Measurements from ENCODE around the gene METTL9.
"Not testable (repeated sequence)": the region's sequence is repeated elsewhere in the genome, so short reads cannot be mapped to it uniquely, and the experiment has no call there.

METTL9 gene

GRCh38 chr16:21568502-21569189 is 30.7 kb upstream of the METTL9 start:
- no peaks in the 10 kb centered on the region for H3K4me1 Mint-ChIP-seq
- no peak for DNase-seq
- H3K36me3 Mint-ChIP-seq (ENCODE audit: low read depth) = no peaks in the 10 kb centered on the region
- no peaks in the 10 kb centered on the region for H3K9me3 Mint-ChIP-seq
- no peak overlapping the region for H3K27ac Mint-ChIP-seq
- no peak overlapping the region for H3K4me3 Mint-ChIP-seq
- TF ChIP-seq CTCF (IDR thresholded peaks at IDR 0.05) = no peak
- no peaks in the 10 kb centered on the region for H3K27me3 Mint-ChIP-seq (ENCODE audit: low read depth, poor library complexity)

- no peak for TF ChIP-seq CTCF (IDR thresholded peaks at IDR 0.05)
- no peaks in the 10 kb centered on the region for H3K9me3 Mint-ChIP-seq
Observed at GRCh38 chr16:21570676-21571017, 28.7 kb upstream of the METTL9 start.

GRCh38 chr16:21573506-21573905 is 25.9 kb upstream of the METTL9 start:
- DNase-seq = not testable (repeated sequence)

More at GRCh38 chr16:21570676-21571017, 28.7 kb upstream of the METTL9 start:
- Mint-ChIP-seq H3K27me3 (ENCODE audit: low read depth, poor library complexity) (peaks cover 7% of the 10 kb centered on the region), H3K27ac (no peak overlapping the region), H3K4me1 (no peaks in the 10 kb centered on the region), H3K4me3 (no peak overlapping the region), H3K36me3 (ENCODE audit: low read depth) (no peaks in the 10 kb centered on the region)
- no peak for DNase-seq

GRCh38 chr16:21574372-21574771 is 25.0 kb upstream of the METTL9 start:
- Mint-ChIP-seq H3K9me3 (no peaks in the 10 kb centered on the region), H3K4me3 (no peak overlapping the region), H3K4me1 (no peaks in the 10 kb centered on the region), H3K36me3 (ENCODE audit: low read depth) (no peaks in the 10 kb centered on the region), H3K27me3 (ENCODE audit: low read depth, poor library complexity) (peaks cover 14% of the 10 kb centered on the region), H3K27ac (no peak overlapping the region)
- no peak for TF ChIP-seq CTCF (IDR thresholded peaks at IDR 0.05)
- DNase-seq = no peak

More at GRCh38 chr16:21573506-21573905, 25.9 kb upstream of the METTL9 start:
- not testable (repeated sequence) for H3K4me1 Mint-ChIP-seq; H3K27ac Mint-ChIP-seq; H3K36me3 Mint-ChIP-seq (ENCODE audit: low read depth); H3K9me3 Mint-ChIP-seq; H3K4me3 Mint-ChIP-seq
- peaks cover 14% of the 10 kb centered on the region for H3K27me3 Mint-ChIP-seq (ENCODE audit: low read depth, poor library complexity)

GRCh38 chr16:21576323-21576722 is 23.1 kb upstream of the METTL9 start:
- DNase-seq; H3K36me3 Mint-ChIP-seq (ENCODE audit: low read depth); H3K4me1 Mint-ChIP-seq; H3K9me3 Mint-ChIP-seq; H3K27ac Mint-ChIP-seq; H3K4me3 Mint-ChIP-seq: not testable (repeated sequence)
- H3K27me3 Mint-ChIP-seq (ENCODE audit: low read depth, poor library complexity) = peaks cover 19% of the 10 kb centered on the region

- not testable (repeated sequence) for H3K4me3 Mint-ChIP-seq; DNase-seq; H3K9me3 Mint-ChIP-seq; H3K27ac Mint-ChIP-seq; H3K4me1 Mint-ChIP-seq; H3K36me3 Mint-ChIP-seq (ENCODE audit: low read depth)
- peaks cover 19% of the 10 kb centered on the region for H3K27me3 Mint-ChIP-seq (ENCODE audit: low read depth, poor library complexity)
Observed at GRCh38 chr16:21577487-21577886, 21.9 kb upstream of the METTL9 start.

- H3K27ac Mint-ChIP-seq; H3K36me3 Mint-ChIP-seq (ENCODE audit: low read depth); H3K4me1 Mint-ChIP-seq; DNase-seq; H3K4me3 Mint-ChIP-seq; H3K9me3 Mint-ChIP-seq: not testable (repeated sequence)
- peaks cover 19% of the 10 kb centered on the region for H3K27me3 Mint-ChIP-seq (ENCODE audit: low read depth, poor library complexity)
Observed at GRCh38 chr16:21578311-21578710, 21.1 kb upstream of the METTL9 start.

GRCh38 chr16:21580131-21580530 is 19.2 kb upstream of the METTL9 start:
- H3K27me3 Mint-ChIP-seq (ENCODE audit: low read depth, poor library complexity) = peaks cover 15% of the 10 kb centered on the region

More at GRCh38 chr16:21580131-21580530, 19.2 kb upstream of the METTL9 start:
- not testable (repeated sequence) for H3K27ac Mint-ChIP-seq; H3K36me3 Mint-ChIP-seq (ENCODE audit: low read depth); H3K9me3 Mint-ChIP-seq; H3K4me1 Mint-ChIP-seq; DNase-seq; H3K4me3 Mint-ChIP-seq
